ENCODE results near the gene LMO2. TPM values are rescaled to one million over a fixed set of nuclear protein-coding genes. Genes with fewer than 3 reads are reported as not detected.

LMO2 gene
- total RNA-seq, 1 experiment from 2014 or later, result 0.33 TPM

- H3K4me3 Mint-ChIP-seq, result no peak overlapping the region
- no peak overlapping the region for H2BK120ac ChIP-seq (ENCODE audit: low read depth, low read length, poor library complexity, severe bottlenecking)
- no peak overlapping the region for H3K23ac ChIP-seq (ENCODE audit: insufficient read length, low read depth, low read length)
- no peaks in the 10 kb centered on the region for H3K36me3 Mint-ChIP-seq (ENCODE audit: insufficient read depth in 1 of 3, low read depth in 3 of 3)
- no peak overlapping the region for H2AK5ac ChIP-seq (ENCODE audit: insufficient read length, low read length)
- no peak overlapping the region for H3T11ph ChIP-seq (ENCODE audit: low read length)
- no peak overlapping the region for H3K27ac ChIP-seq (ENCODE audit: insufficient read length, low read depth, low read length)
- H3K79me2 ChIP-seq (ENCODE audit: insufficient read depth, low read length), result no peaks in the 10 kb centered on the region
- H2BK20ac ChIP-seq (ENCODE audit: low read depth, low read length, poor library complexity, severe bottlenecking), result no peak overlapping the region
- no peak overlapping the region for H4K5ac ChIP-seq (ENCODE audit: insufficient read length, low read depth, low read length)
- H4K20me1 ChIP-seq (ENCODE audit: control insufficient read depth, insufficient read depth, insufficient read length), result no peaks in the 10 kb centered on the region
- no CpG with 5 or more reads among the region's 2 CpGs for WGBS (ENCODE audit: extremely low coverage, insufficient read length, low lambda C conversion rate)
- peaks cover 11 to 12% of the 10 kb centered on the region in 2 experiments for H3K4me1 Mint-ChIP-seq
- no peaks in the 10 kb centered on the region for H3K27me3 ChIP-seq (ENCODE audit: insufficient read depth, low read length)
- no peak overlapping the region for H4K8ac ChIP-seq (replicated peaks; ENCODE audit: insufficient read length, low read depth, low read length)
- DNase-seq, result no peak
- no peak overlapping the region for H2AFZ ChIP-seq (ENCODE audit: low read length)
- no peaks in the 10 kb centered on the region for H3K4me1 ChIP-seq (ENCODE audit: insufficient read depth, low read length)
- no peak overlapping the region for H3K4me2 ChIP-seq (ENCODE audit: insufficient read depth, insufficient read length, low read length)
- no peaks in the 10 kb centered on the region for H3K23me2 ChIP-seq (ENCODE audit: insufficient read length, low read depth, low read length, poor library complexity, severe bottlenecking)
- H3K56ac ChIP-seq (ENCODE audit: insufficient read length, low read depth, low read length), result no peak overlapping the region
- no peak overlapping the region for H2BK12ac ChIP-seq (ENCODE audit: insufficient read length, low read depth, low read length)
- no peak overlapping the region for H3K9ac ChIP-seq (ENCODE audit: extremely low read depth, insufficient read length, low read length)
- H3K9me3 ChIP-seq (ENCODE audit: control insufficient read depth, low read depth, low read length), result no peaks in the 10 kb centered on the region
- no peak overlapping the region for H2BK5ac ChIP-seq (ENCODE audit: insufficient read length, low read length)
- no peaks in the 10 kb centered on the region for H3K79me1 ChIP-seq (ENCODE audit: insufficient read depth, low read depth, low read length, poor library complexity, severe bottlenecking)
- no peak overlapping the region for H3K4ac ChIP-seq (ENCODE audit: low read depth, low read length)
- no peak overlapping the region for H3K27ac Mint-ChIP-seq
- peaks cover 20% of the 10 kb centered on the region for H3K27me3 Mint-ChIP-seq (ENCODE audit: low read depth)
- H3K9me3 Mint-ChIP-seq, result no peaks in the 10 kb centered on the region
- TF ChIP-seq CTCF (conservative IDR thresholded peaks at IDR 0.05), result no peak
- H4K91ac ChIP-seq (ENCODE audit: insufficient read length, low read depth, low read length), result no peak overlapping the region
- no peak overlapping the region for H3K18ac ChIP-seq (ENCODE audit: insufficient read length, low read depth, low read length)
- H3K14ac ChIP-seq (ENCODE audit: insufficient read depth, low read length), result no peak overlapping the region
- H2BK15ac ChIP-seq (ENCODE audit: low read depth, low read length), result no peak overlapping the region
These were observed 36.4 kb downstream of the LMO2 start for GRCh38 chr11:33855500-33855899.

All from H9 (cell line).